PFSK-1 (cell line): ENCODE data around the gene PNPLA7.

ENCODE experiments used
- FOXP2 ChIP-seq: optimal IDR thresholded peaks from 2 replicates; pipeline ENCODE3; 2011; ENCODE audit warnings: borderline replicate concordance, control low read depth, inconsistent platforms; ENCODE audit not compliant: insufficient read depth; ENCODE audit errors: extremely low read length, extremely low read depth
- POLR2AphosphoS5 ChIP-seq: IDR thresholded peaks from 2 replicates; pipeline ENCODE4 v1.6.1; 2012; ENCODE audit warnings: low read depth, mild to moderate bottlenecking, control low read depth, low read length, moderate library complexity
- SIN3A ChIP-seq: IDR thresholded peaks from 2 replicates; pipeline ENCODE4 v1.6.1; 2012; ENCODE audit warnings: mild to moderate bottlenecking, low read length, moderate library complexity, borderline replicate concordance; ENCODE audit not compliant: insufficient read depth
- TAF1 ChIP-seq: IDR thresholded peaks from 2 replicates; pipeline ENCODE4 v1.6.1; 2012; ENCODE audit warnings: low read length, control low read depth, borderline replicate concordance; ENCODE audit not compliant: insufficient read depth
- TF ChIP-seq, protein P1 (sequence below), 2 experiments: IDR thresholded peaks; 2 replicates each; pipeline versions ENCODE4 v1.6.1 to v1.8.0; 2011 to 2012; ENCODE audit warnings: low read depth in 2 of 2, low read length in 2 of 2, control low read depth in 1 of 2, inconsistent platforms in 1 of 2, mild to moderate bottlenecking in 1 of 2, moderate library complexity in 1 of 2; ENCODE audit not compliant: insufficient read depth in 1 of 2

Gene PNPLA7

GRCh38 chr9:137454597-137455358 lies 95.4 kb downstream of the PNPLA7 start:
- TF ChIP-seq POLR2AphosphoS5 (no peak), SIN3A (no peak), TAF1 (no peak), FOXP2 (no peak)
- TF ChIP-seq, protein P1, sequence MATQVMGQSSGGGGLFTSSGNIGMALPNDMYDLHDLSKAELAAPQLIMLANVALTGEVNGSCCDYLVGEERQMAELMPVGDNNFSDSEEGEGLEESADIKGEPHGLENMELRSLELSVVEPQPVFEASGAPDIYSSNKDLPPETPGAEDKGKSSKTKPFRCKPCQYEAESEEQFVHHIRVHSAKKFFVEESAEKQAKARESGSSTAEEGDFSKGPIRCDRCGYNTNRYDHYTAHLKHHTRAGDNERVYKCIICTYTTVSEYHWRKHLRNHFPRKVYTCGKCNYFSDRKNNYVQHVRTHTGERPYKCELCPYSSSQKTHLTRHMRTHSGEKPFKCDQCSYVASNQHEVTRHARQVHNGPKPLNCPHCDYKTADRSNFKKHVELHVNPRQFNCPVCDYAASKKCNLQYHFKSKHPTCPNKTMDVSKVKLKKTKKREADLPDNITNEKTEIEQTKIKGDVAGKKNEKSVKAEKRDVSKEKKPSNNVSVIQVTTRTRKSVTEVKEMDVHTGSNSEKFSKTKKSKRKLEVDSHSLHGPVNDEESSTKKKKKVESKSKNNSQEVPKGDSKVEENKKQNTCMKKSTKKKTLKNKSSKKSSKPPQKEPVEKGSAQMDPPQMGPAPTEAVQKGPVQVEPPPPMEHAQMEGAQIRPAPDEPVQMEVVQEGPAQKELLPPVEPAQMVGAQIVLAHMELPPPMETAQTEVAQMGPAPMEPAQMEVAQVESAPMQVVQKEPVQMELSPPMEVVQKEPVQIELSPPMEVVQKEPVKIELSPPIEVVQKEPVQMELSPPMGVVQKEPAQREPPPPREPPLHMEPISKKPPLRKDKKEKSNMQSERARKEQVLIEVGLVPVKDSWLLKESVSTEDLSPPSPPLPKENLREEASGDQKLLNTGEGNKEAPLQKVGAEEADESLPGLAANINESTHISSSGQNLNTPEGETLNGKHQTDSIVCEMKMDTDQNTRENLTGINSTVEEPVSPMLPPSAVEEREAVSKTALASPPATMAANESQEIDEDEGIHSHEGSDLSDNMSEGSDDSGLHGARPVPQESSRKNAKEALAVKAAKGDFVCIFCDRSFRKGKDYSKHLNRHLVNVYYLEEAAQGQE (IDR thresholded peaks at IDR 0.05; ENCODE audit: insufficient read depth in 1 of 2, low read depth in 2 of 2, low read length in 2 of 2), result no peak

DNA sequence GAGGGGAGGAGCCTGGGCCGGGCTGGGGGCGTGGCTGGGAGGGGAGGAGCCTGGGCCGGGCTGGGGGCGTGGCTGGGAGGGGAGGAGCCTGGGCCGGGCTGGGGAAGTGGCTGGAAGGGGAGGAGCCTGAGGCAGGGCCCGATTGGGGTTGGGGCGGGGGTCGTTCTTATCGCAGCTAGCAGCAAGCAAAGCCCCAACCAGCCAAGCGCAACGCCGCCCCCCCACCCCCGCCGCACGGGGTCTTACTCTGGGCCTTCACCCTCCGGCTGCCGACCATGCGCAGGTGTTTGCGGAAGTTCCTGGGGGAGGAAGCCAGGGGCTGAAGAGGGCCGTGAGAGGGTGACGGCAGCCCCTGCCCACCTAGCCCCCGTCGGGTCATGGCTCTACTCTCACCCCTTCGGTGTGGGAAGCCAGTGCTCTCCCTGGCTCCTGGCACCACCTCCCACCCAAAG lies 96.0 kb downstream of the PNPLA7 start:
- no peak for TF ChIP-seq POLR2AphosphoS5
- no peak for TF ChIP-seq TAF1
- no peak for TF ChIP-seq SIN3A
- TF ChIP-seq, protein P1 (IDR thresholded peaks at IDR 0.05; ENCODE audit: insufficient read depth in 1 of 2, low read depth in 2 of 2, low read length in 2 of 2), result no peak
- TF ChIP-seq FOXP2, result no peak

DNA sequence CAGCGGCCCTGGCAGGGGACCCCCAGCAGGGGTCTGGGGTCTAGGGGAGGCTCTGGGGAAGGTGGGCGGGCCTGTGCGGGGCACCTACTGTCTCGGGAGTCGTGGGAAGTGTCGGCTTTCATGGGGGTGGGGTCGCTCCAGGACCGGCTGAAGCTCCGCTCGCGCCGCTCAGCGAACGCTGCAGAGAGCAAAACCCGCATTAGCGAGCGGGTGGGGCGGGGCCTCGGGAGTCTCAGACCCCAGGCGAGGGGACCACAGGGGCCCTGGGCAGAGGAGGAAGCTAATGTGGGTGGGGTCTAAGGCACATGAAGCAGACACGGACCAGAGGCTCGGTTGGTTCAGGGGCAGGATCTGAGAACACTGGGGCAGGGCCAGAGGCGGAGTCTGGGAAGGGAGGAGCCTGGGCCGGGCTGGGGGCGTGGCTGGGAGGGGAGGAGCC lies 96.5 kb downstream of the PNPLA7 start:
- TF ChIP-seq, protein P1 (IDR thresholded peaks at IDR 0.05; ENCODE audit: insufficient read depth in 1 of 2, low read depth in 2 of 2, low read length in 2 of 2), result no peak
- TF ChIP-seq POLR2AphosphoS5, result 0 out of 2 replicates have a peak, but pooled peaks have one; percentile 24

- TF ChIP-seq FOXP2, result no peak
- TF ChIP-seq, protein P1 (IDR thresholded peaks at IDR 0.05; ENCODE audit: insufficient read depth in 1 of 2, low read depth in 2 of 2, low read length in 2 of 2), result no peak
- TF ChIP-seq POLR2AphosphoS5, result no peak
These were observed 97.2 kb downstream of the PNPLA7 start for GRCh38 chr9:137452761-137453642.
